HG02885 (cell line): Measurements from ENCODE around the gene CCM2.

Source experiments
- ATAC-seq: cut with Tn5 transposase; IDR thresholded peaks from one replicate; pipeline ENCODE4 v1.9.1; 2021; ENCODE audit warnings: mild to moderate bottlenecking; ENCODE audit not compliant: unreplicated experiment, poor library complexity

Gene CCM2

DNA sequence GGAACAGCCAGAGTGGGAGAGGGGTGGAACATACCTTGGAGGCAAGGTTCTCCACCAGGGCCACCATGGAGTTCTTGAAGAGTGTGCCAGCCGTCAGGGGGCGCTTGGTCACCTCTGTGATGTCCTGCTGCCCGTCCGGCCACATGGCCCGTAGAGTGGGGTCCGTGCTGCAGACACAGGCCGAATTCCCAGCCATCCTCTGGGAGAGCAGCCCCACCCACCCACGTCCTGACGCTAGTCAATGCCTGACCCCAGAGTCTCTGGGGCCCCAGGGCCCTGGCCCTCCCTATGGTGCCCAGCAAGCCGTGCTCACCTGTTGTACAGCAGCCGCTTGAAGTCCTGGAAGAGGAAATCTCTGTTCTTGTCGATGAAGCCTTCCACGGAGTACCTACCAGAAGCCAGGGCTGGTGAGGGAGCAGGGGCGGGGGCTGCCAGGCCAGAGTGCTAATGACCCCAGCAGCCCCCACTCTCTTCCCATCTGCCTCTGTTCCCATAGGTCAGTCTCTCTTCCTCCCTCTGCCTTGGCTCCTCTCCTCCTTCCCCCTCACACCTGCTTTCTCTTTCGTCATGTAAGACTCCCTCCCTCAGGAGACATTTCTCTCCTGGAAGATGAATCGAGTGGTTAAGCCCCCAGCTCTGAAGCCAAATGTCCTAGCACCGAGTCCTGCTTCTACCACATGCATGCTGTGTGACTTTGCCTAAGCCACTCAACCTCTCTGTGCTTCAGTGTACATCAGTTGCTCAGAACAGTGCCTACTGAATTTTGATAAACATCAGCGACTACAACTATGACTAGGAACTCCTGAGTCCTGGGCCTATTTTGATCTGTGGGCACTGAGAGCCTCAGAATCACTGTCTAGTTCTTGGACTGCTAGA lies 32.2 kb upstream of the CCM2 start:
- no peak for ATAC-seq

DNA sequence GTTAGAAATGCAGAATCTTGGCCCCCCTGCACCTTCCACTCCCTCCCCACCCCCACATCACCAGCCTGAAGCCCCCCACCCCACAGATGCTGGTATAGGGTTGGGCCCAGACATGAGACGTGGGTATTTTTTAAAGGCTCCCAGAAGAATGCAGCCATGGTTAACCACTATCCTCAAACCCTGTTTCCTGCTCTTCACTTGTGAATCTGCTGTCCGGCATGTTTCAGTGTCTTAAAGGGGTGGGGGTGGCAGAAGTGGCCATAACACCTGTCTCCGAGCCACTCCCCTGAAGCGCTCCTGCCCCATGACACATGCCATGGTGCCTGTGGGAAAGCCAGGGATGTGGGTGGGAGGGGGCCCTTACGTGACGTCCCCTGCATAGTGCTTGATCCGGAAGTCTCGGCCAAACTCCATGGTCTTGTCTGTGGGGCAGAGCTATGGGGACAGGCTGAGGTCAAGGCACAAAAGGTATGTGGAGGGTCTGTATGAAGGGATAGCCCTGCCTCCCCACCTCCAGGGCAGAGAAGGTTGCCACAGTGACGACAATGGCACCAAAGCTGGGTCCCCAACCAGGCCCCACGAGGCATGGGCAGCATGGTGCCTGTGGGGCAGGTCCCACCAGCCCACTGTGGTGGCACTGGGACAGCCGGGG lies 30.8 kb upstream of the CCM2 start:
- no peak for ATAC-seq

DNA sequence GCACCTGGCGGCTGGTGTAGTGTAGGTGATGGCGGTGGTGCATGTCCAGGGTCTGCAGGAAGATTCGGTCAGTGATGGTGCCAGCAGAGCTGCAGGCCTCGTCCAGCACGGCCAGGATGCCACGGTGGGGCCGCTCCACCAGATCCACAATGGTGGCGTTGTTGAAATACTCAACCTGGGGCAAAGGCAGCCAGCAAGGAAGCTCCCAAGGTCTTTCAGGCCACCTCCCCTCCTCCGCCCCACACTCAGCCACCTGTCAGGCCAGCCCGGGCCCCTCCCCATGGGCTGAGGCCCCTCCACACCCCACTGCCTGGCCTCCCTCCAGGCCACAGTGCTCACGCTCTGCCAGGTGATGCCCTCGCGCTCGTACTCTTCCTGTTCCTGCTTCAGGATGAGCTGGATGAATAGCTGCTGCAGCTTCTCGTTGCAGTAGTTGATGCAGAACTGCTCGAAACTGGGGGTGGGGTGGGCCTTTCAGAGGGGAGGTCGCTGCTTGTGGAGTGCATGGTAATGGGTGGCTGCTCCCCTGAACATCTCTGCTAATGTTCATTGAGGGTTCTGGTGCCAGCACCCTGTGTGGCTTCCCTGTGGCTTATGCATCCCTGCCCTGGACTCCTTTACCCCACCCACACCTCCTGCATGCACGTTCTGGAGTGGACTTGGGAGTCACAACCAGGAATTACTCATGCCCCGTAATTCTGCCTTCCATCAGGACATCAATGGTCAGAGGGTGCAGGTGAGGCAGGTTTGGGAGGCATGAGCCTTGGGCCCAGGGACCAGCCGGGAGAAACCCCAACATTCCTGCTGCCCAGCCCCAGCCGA lies 30.1 kb upstream of the CCM2 start:
- ATAC-seq = no peak

DNA sequence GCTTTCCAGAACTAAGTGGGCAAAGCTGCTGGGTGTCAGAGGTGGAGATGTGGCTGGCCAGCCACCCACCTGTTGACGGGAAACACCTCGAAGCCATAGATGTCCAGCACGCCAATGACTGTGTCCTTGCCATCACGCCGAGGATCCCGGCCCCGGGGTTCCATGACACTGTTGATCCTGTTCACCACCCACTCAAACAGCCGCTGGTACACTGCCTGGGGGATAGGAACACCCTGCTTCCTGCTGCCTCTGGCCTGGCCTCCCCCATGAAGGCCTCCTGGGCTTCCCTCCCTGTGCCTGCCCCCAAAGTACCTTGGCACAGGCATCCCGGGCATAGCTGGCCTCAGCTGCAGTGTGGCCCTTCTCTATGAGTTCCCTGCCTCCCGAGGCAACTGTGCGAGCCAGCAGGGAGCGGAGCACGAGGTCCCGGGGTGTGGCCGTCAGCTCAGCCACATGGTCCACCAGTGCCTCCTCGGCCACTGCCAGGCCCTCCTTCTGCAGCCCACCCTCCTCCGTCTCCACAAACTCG lies 29.4 kb upstream of the CCM2 start:
- no peak for ATAC-seq

DNA sequence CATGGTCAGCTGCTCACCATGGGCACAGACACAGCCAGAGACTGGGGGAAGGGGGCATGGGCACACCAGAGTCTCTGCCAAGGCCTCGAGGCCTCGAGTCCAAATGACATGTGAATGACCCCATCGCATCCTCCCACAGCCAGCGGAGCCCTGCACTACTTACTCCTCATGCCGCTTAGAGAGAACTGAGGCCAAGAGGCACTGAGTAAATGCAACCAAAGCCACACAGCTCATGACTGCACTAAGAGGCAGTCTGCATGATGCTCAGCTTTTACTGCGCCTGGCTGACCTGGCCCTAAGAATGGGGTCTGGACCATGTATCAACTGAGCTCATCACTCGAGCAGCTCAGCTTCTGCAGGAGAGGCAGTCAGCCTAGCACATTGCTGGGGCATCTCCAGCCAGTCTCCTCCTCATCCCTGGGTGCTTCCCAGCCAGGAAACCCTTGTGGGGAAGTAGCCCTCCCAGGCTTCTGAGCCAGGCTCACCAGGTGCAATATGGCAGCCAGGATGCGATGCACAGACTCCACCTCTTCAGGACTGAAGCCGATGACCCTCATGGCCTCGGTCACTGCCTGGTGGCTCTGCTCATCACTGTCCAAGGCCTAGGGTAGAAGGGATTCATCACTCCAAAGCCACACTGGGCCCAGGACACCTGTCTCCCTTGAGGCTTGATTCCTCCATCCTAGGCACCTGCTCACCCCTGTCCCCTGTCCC lies 28.7 kb upstream of the CCM2 start:
- no peak for ATAC-seq

DNA sequence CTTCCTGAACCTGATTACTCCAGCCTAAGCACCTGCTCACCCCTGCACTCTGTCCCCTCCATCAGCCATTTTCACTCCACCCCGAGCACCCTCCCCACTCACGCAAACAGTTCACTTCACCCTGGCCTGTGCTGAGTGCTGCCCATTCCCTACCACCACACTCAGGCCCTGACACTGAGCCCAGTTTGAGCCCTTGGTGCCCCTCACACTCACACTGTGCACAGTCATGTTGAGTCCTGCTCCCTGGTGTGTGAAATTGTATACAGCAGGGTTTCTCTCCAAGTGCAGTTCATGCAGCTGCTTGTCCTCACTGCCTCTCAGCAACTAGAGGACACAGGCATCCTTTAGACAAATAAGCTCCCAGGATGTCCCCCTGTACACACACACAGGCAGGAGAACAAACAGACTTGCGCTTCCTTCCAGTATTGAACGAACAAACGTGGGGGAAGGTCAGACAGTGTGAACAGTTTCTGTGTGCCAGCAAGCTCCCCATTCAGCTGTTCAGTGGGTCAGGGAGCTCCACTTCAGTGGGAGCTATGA lies 28.0 kb upstream of the CCM2 start:
- no peak for ATAC-seq

DNA sequence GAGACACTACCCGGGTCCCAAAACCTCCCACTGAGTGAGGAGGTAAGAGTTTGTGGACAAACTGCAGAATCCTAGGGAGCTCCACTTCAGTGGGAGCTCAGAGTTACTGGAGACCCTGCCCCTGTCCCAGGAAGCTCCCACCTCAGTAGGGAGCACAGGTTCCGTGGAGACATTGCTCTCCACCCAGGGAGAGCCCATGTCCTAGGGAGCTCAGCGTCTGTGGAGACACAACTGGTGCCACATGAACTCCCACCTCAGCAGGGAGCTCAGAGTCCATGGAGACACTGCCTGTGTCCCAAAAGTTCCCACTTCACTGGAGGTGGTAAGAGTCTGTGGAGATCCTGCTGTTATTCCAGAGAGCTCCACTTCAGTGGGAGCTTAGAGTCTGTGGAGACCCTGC lies 27.4 kb upstream of the CCM2 start:
- ATAC-seq = no peak

DNA sequence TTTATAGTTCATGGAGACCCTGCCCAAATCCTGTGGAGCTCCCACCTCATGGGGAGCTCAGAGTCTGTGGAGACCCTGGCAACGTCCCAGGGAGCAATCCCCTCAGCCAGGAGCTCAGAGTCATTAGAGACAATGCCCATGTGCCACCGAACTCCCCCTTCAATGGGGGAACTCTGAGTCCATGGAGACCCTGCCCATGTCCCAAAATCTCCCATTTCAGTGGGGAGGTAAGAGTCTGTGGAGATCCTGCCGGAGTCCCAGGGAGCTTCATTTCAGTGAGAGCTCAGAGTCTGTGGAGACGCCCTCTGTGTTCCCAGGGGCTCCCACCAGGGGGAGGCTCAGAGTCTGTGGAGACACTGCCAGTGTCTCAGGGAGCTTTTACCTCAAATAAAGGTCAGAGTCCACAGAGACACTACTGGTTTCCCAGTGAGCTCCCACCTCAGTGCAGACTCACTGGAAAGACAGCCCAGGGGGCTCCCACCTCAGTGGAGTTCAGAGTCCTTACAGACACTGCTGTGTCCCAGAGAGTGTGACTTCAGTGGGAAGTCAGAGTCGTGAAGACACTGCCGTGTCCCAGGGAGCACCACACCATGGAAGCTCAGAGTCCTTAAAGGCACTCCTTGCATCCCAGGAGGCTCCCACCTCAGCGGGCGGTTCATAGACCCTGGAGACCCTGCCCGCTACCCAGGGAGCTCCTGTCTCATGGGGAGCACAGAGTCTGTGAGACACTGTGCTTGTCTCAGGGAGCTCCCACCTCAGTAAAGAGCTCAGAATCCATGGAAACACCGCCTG lies 26.2 kb upstream of the CCM2 start:
- ATAC-seq = peak; percentile 39

DNA sequence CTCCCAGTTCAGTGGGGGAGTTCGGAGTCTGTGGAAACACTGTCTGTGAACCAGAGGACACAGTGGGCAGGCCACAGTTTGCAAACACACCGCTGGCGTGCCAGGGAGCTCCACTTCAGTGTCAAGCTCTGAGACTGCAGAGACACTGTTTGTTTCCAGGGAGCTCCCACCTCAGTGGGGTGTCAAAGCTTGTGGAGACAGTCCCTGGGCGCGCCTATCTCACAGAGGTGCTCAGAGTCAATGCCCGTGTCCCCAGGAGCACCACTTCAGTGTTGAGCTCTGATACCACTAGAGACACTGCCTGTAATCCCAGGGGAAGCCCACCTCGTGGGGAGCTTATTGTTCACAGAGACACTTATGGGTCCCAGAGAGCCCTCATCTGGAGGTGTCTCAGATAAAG lies 25.5 kb upstream of the CCM2 start:
- ATAC-seq = no peak

DNA sequence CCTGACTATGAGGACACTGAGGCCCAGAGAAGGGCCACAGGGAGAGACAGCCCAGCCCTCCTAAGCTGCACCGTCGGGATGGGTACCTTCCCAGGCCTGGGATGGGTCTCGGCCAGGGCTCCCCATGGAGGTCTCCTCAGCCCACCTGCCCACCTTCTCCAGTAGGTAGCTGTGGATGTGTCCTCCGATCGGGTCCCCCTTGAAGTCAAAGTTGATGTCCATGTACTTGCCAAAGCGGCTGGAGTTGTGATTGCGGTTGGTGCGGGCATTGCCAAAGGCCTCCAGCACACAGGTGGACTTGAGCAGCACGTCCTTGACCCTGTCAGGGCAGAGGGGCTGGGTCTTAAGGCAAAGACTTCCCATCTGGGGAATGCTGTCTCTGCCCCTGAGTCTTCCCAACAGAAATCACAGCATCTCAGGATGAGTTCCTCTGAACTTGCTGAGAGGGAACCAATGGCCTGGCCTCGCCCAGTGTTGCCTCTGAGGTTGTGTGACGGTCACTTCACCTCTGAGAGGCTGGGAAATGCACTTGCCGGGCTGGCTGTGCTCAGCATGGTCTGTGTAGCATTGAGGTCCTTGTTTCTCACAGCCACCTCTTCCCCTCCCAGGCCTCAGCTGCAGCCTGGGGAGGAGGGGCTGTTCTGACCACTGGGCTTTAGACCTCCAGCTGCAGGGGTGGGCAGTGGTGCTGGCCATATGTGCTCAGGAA lies 24.5 kb upstream of the CCM2 start:
- no peak for ATAC-seq

DNA sequence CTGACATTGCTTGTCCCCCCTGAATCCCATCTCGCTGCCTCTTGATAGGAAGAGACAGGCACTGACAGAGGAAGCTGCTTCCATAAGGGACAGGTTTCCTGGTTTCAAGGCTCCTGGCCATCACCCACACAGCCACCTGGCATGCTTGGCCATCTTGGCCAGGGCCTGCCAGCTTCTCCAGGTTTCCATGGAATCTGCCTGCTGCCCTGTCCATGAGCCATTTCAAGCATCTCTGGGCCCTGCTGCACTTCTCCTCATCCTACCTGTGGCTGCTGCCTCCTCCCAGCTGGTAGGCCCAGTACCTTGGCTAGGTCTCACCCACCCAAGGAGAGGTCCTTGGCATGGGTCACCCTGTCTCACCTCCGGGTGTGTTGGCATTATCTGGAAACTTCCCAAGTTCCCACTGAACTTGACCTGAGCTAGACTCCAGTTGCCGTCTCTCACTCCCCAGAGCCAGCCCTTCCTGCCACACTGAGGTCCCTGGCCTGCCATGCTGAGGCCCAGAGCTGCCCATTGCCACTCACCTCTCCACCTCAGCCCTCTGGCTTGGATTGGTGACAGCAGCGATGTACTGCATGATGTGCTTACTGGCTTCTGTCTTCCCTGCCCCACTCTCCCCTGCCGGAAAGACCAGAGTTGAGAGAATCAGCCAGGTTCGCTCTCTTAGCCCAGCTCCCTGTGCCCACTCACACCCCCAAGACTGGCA lies 23.8 kb upstream of the CCM2 start:
- no peak for ATAC-seq

DNA sequence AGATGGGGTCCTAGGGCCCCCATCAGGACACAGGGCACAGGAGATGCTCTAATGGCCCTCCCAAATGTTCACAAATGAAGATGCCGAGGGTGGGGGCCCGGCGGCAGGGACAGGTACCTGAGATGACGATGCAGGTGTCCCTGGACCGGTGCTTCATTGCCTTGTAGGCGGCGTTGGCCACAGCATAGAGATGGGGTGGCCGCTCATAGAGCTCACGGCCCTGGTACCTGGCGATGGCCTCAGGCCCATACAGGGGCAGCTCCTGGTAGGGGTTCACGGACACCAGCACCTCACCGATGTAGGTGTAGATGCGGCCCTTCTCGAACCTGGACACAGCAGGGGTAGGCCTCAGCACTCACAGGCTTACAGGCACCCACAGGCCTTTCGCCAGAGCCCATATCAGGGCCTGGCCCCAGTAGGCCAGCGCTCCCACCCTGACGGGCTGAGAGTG lies 23.2 kb upstream of the CCM2 start:
- no peak for ATAC-seq

DNA sequence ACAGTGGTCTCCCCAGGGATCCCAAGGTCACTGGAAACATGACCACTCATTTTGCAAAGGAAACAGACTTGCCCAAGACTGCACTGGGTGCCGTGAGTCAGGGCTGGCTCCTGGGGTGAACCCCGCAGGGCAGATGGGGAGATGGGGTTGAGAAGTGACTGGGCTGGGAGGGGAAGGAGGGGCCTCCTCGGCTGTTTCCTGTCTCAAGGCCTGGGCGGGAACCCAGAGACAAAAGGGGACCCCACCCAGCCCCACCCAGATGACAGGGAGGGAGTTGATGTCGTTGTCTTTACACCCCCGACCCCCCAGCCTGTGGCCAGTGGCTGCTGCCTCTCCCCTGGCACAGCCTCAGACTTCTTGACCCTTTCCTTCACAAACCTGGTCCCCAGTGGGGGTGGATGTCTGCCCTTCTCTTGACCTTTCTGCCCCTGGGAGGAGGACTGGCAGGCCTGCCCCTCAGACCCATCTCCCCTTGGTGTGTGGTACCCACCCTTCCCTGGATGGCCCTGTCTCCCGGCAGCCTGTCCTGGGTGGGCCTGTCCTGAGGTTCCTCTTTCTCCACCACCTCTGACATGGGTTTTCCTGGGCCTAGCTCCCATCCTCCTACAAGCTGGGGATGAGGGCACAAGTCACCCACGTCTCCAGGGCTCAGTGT lies 22.6 kb upstream of the CCM2 start:
- ATAC-seq = peak; percentile 28

DNA sequence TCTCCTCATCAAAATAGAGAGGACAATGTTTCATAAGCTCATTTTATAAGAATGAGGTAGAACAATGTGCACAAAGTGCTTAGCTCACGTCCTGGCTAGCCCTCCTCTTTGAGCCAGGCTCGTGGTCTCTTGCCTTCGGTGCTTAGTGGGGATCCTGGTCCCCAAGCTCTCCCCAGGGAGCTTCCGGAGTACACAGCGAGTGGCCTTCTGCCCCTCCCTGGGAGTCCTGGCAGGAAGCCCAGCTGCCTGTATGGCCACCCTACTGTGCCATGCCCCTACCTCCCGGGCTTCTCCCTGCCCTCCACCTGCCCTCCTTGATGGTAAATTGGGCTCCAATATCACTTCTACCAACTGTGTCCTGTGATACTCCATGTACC lies 22.1 kb upstream of the CCM2 start:
- ATAC-seq = no peak

DNA sequence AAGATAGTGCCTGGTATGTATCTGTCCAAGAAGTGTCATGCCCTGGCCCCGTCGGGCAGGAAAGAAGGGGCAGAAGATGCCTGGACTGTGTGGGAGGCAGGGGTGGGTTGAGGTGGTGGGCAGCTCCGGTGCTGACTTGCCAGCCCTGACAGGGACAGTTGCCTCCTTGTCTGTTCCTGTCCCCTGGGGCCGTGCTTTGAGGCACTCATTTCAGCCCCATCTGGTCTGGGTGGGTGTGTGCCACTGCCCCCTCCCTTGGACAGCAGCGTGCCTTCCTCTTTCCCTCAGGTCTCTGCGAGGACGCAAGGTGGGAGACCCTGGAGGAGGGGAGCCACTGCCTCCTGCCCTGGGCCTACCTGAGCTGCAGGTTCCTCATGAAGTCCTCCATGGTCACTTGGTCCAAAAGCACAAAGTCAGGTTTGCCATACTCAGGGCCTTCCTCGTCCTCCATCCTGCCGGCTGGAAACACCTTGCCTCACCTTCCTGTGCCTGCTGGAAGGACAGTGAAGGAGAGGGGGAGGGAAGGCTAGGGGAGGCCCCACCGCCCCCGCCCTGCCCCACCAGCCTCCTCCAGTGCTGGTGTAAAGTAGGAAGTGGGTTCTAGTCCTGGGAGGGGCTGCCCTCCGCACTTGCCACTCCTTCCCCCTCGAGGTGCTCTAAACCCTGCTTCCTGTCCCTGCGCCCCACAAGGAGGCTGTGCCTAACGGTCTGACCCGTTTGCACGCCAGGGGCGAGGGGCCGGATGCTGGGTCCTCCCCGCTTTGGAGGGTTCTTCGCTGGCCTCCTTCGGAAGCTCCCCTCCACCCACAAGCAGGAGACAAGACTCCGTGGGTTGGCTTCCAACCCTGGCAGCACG lies 21.3 kb upstream of the CCM2 start, which contains the start of gene MYO1G:
Gene MYO1G (minus strand): TSS at position 505 of the 856 bp plus-strand sequence. CDS start 54 bp downstream, at position 451.
- ATAC-seq = peak; percentile 69
